Myocyte (in vitro differentiated cells): Measurements from ENCODE around the gene RBM4B. TPM values are rescaled to one million over a fixed set of nuclear protein-coding genes. Genes with fewer than 3 reads are reported as not detected.

Source experiments
- DNase-seq: peaks from one replicate; pipeline ENCODE4 v3.0.0-alpha.2; 2012; ENCODE audit warnings: low read depth
- total RNA-seq: library from RNA; depleted of rRNA; stranded (reverse); fragments of >200 nt; gene quantifications from 2 replicates; pipeline ENCODE4 v1.2.3, GENCODE V29; 2014

RBM4B gene
- total RNA-seq, 1 donor from 2014 or later = 21.2 TPM

DNA sequence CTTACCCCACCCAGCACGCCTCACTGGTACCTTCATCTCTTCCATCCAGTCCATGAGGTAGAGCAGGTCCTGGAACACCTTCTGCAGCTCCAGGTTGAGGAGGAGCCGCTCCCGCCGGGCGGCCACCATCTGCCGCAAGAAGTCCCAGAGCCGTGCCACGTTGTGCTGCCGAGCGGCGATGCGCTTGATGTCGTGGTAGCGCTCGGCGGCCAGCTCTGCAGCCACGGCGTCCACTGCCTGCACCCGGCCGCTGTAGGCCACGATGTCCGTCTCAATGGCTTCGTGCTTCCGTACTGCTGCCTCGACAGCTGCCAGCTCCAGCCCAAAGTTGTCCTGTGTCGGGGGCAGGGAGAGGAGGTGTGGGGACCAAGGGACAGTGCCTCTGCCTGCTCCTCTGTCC, 29.8 kb upstream of the RBM4B start:
- DNase-seq = no peak

DNA sequence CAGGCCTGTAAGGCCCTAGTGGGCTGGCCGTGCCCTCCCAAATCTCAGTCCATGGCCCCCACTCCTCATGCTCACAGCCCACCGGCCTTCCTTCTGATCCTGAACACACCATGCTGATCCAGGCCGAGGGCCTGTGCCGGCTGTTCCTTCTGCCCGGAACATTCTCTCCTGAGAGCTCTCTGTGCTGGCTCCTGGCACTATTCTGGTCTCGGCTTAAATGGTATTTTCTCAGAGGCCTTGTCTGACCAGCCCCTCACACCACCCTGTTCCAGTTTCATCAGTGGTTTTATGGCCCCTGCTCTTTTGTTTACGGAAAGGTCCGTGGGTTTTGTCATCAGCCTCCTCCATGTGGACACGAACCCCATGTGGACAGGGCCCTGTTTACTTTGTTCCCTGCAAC, 29.3 kb upstream of the RBM4B start:
- DNase-seq = no peak

DNA sequence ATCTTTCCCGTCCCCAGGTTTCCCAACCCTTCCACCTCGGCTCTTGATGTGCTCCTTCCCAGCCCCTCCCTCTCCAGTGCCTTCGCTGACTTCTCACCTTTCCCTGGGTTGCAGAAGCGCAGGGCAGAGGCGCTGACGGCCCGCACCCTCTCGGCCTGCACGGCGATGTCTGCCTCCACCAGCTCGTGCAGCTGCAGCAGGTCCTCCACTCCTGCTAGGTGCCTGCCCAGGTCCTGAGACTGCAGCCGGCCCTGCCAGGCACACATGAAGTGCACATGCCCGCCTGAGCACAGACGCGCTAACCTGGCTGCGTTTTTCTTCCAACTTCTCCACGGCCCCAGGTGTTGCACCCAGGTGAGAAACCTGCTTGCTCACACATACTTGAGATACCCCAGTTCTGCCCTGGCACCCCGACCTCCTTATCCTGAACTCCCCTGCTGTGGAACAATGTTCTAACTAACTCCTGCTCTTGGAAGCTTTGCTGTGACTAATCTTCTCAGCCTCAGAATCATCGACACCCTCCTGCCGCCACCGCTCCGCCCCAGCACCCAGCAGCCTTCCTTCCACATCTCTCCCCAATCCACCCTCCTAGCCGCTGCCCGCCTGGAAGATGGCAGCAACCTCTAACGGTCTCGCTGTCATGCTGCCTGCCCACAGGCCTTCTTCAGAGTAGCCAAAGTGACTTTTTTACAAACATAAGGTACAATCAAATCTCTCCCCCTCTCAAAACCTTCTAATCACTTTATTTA, 28.1 kb upstream of the RBM4B start:
- DNase-seq = no peak

DNA sequence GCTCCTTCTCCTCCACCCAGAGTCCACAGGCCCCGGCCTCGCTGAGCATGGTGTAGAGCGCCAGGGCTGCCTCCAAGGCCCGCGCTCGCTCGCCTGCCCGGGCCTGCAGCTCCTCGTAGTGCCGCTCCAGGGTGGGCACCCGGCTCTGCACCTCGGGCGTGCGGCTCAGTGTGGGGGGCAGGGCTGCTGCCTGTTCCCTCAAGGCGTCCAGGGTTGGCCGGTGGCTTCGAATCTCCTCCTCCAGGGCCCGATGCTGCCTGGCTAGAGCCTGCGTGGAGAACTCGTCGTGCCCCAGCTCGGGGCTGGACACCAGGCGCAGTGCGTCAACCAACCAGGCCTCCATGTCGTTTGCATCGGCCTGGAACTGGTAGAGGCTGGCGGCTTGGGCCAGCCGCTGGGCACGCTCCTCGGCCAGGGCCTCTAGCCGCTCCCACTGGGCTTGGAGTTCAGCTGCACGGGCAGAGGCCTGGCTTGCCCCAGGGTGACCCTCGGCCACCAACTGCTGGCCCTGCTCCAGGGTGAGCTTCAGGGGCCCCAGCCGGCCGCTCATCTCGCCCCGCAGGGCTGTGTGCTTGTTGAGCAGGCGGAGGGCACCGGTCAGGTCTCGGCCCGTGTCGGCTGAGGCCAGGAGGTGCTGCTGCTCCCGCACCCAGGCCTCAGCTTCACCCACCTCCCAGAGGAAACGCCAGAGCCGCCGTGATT, 27.1 kb upstream of the RBM4B start:
- no peak for DNase-seq

DNA sequence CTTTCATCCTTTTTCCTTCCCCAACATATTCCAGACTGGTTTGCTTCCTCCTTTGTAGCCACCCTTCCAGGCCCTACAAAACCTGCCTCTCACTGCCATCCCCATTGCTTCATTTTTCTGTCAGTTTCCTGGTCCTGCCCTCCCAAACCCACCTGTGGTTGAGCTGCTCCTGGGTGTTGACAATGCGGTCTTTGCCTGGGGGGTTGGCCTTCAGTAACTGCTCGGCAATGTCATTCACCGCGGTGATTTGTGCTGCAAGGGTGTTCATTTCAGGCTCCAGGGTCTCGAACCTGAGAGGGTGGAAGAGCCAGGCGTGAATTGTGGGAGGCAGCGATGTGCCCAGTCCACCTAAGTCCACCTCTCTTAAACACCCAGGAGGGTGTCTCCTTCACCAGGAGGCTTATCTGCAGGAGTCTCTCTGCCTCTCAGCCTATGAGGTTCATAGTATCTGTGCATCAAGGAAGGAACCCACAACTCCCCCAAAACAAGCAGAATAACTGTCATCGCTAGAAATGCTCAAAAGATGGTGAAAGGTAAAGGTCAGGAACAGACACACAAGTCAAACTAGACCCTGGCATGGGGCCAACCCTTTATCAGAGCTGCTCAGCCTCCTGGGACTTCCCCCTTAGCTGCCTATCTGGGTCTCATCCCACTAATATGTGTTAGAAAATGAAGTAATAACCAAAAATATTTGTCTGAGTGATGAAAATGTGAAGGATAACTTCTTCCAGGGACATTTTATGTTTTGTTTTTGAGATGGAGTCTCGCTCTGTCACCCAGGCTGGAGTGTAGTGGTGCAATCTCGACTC, 23.9 kb upstream of the RBM4B start:
- no peak for DNase-seq

DNA sequence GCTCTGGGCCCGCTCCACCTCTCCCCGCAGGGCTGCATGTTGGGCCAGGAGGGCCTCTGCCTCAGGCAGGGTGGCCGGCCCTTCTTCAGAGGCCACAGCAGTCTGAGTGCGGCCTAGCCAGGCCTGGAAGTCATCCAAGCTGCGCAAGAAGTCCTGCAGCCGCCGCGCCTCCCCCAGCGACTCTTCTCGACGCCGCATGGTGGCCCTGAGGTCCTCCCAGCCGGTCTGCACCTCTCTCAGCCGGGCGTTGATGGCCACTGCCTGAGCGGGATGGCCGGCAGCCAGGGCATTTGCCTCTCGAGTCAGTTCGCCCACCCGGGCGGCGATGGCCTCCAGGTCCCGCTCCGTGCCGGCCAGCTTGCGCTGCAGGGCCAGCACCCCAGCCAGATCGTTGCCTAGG, 23.1 kb upstream of the RBM4B start:
- no peak for DNase-seq

DNA sequence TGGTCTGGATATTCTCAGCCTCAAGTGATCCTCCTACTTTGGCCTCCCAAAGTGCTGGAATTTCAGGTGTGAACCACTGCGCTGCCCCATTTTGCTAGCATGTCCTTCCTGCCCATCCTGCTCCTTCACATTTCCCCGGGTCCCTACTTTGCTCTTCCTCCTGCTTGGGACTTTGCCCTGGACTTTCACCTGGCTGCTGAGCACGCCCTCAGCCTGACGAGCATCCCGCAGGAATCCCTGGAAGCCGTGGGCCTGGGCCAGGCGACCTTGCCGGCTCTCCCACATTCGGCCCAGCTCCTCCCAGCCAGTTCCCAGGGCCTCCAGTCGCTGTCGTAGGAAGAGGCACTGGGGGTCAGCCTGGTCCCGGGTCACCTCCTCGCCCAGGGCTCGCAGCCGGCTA, 22.6 kb upstream of the RBM4B start:
- DNase-seq = no peak

DNA sequence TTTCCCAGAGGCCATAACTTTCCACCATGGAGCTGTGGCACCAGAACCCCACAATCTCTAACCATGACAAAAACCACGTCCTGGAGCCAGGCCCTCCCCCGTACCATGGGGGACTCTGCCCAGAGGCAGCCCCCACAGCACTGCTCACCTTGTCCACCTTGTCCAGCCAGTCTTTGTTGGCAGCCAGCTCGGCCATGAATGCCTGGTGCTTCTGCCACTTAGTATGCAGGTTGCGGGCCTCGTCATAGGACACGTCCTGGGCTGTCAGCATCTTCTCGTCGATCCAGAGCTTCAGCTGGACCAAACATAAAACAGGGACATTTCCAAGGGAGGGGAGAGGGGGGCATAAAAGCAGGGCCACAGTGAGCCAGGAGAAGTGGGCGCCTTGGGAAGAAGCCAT, 20.8 kb upstream of the RBM4B start:
- no peak for DNase-seq

DNA sequence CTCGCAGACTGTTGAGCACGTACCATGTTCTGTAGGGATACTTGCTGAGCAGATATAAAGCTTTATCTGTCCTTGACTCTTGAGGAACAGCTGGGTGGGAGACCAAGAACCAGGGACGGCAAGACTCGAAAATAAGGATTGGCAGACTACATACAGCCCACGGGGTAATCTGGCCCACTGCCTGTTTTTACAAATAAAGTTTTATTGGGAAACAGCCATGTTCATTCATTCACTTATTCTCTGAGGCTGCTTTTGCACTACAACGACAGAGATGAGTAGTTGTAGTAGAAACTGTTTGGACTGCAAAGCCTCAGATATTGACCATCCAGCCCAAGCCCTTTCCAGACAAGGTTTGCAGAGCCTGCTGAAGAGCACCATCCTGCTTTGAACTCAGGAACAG, 20.3 kb upstream of the RBM4B start:
- DNase-seq = no peak

DNA sequence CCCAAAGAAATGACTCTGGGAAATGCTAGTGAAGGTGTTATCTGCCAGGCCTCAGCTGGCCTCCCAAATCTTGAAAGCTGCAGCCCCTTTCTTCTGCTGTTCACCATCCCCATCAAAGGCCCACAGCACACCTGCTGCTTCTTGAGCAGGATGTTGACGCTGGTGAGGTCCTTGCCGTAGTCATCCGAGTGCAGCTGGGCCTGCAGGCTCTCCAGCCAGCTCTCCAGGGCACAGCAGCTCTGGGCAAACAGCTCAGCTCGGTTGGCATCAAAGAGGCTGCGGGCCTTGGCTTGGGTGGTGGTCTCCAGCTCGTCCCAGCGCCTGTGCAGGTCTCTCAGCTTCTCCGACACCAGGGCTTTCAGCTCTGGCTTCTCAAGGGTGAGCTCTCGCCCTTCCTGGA, 18.5 kb upstream of the RBM4B start:
- no peak for DNase-seq

DNA sequence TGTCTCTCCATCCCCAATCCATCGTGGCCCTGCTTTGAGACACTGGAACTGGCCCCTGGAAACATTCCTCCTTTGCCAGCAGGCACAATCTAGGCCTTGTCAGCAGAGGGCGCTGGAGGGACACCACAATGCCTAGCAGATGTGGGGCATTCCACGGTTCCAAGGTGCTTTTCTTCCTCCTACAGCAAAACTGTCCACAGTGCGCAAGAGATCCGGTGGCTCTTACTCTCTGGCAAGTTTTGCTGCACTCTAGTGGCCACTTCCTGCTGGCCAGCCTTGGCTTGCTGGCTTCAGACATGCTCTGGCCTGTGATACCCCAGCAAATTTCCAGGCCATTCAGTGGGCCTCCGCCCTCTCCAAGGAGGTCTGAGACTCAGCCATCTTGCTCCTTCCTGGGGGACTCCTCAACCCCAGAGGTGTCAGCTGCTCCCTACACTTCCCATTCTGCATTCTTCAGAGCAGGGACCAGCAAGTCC, 17.1 kb upstream of the RBM4B start:
- peak; percentile 93 for DNase-seq

DNA sequence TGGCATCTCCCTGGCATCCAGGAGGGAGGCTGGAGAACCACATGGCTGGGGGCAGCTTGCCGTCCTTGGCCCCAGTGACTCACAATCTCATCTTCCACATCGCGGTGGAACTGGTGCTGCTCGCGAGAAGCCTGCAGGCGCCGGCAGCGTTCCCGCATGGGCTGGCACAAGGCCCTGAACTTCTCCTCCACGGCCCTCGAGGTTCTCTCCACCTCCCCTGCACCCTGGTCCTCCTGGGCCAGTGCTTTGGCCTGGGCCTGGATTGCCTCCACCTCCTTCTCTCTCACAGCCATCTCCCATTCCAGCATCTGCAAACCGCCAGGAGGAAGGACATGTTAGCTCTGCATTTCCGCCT, 16.3 kb upstream of the RBM4B start:
- no peak for DNase-seq

DNA sequence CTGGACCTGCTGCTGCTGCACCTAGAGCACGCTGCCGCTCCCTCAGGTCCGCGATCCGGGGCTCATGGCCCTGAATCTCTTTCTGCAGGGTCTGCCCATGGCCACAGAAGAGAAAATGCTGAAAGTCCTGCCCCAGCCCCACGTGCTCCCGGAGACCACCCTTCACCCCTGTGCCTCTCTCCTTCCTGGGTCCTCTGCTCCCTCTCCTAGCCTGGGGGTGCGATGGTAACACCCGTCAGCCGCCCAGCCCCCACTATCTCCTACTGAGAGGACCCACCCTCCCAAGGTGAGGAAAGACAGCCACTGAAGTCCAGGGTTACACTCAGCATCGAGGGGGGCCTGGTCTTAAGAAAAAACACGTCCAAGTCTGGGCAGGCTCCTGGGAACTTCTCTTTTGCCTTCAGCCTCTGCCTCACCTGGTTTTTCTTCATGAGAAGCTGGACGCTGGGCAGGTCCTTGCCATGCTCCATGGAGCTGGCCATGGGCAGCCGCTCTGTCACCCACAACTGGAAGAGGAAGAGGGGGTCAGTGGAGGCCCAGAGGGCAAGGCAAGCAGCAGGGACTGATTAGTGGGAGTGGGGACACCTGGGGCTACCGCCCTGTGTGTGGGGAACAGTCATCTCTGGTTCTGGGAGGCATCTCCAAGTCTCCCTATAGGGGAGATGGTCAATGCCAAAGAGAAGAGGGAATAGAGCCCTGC, 15.8 kb upstream of the RBM4B start:
- DNase-seq = no peak

DNA sequence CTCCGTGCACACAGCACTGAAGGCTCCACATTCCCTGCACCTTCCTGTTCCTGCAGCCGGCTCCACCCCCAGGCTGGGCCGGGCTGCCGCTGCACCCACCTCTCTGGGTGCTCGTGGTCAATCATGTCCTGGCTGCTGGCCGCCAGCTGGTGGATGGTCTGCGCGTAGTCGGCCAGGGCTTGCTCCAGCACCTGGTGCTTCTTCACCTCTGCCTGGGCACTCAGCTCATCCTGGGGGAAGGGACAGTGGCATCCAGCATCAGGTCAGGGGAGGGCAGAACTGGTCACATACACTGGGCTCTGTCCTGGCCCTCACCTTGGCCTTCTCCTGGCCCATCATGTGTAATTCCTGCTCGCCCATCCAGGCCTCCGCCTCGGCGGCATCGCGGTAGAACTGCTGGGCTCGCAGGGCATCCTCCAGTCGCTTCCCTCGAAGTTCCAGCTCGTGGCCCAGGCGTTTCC, 15.2 kb upstream of the RBM4B start:
- no peak for DNase-seq

DNA sequence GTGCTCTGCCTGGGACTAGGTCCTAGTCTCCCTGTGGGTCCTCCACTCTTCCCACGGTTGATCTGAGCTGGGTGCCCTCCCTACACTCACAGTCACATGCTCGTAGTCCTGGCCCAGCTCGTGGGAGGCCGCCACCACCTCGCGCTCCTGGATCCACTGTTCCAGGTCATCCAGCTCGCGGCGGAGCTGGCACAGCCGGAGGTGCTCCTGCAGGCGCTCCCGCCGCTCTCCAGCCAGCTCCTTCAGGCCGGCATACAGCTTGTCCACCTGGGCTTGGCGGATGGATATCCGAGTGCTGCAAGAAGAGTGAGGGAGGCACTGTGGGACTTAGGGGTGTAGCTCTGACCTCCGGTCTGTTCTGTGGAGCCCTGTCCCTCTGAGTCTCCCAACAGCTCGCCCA, 14.8 kb upstream of the RBM4B start:
- DNase-seq = no peak

DNA sequence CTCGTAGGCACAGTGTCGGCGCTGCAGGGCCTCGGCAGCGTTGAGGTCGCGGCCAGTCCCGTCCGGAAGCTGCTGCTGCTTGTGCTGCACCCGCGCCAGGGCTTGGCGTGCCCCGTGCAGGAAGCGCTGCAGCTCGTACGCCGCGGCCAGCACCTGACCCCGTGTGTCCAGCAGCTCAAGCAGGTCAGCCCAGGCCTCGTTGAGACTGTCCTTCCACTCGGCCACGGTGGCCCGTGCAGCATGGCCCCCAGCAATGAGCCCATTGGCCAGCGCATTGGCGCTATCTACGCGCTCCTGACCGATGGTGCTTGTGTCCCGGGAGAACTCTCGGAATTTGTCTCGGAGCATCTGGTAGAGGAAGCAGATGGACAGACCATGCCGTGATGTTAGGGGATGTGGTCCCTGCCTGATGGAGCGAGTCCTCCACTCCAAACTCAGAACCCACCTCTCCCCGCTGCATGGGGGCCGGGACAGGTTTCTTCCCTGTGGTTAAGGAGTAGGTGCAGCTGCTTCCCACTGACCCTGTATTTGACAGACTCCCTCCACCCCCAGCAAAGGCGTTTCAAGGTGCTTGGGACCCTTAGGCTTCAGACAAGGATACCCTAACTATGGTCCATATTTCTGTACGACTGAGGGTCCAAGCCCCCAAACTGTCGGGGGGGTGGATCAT, 13.8 kb upstream of the RBM4B start:
- no peak for DNase-seq

DNA sequence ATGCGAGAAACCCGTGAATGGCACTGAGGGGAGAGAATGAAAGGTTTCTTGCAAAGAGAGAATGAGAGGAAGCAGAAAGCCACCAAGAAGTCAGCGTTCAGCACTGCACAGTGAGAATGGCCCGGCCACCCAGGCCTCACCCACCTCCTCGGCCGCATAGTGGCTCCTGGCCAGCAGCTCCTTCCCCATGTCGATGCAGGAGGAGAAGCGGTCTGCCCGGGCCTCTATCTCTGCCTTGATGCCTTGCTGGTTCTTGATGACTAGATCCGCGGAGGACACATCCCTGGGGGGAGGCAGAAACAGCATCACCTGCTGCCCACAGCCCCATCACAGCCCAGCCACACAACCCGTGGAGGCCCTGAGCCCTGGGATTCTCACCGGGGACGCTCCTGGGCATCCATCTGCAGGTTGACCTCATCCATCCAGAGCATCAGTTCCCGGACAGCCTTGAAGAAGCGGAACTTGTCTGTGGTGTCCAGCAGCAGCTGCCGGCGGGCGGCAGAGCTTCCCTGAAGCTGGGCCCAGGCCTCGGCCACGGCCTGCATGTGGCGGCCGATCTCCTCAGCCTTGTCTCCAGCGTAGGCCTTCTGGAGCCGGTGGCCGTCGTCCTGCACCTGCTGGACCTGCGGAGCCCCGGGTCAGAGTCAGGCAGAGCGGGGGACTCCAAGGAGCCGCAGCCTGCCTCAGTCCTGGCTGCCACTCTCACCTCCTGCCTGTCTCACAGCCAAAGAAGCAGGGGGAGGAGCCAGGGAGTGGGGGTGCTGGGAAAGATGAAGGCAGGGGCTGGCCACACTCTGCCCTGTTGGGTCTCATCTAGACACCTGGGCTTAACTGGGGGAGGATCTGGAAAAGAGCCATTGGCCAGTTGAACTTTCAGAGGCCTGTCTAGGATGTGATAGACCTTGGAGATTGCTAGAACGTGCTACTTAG, 12.2 kb upstream of the RBM4B start:
- no peak for DNase-seq

DNA sequence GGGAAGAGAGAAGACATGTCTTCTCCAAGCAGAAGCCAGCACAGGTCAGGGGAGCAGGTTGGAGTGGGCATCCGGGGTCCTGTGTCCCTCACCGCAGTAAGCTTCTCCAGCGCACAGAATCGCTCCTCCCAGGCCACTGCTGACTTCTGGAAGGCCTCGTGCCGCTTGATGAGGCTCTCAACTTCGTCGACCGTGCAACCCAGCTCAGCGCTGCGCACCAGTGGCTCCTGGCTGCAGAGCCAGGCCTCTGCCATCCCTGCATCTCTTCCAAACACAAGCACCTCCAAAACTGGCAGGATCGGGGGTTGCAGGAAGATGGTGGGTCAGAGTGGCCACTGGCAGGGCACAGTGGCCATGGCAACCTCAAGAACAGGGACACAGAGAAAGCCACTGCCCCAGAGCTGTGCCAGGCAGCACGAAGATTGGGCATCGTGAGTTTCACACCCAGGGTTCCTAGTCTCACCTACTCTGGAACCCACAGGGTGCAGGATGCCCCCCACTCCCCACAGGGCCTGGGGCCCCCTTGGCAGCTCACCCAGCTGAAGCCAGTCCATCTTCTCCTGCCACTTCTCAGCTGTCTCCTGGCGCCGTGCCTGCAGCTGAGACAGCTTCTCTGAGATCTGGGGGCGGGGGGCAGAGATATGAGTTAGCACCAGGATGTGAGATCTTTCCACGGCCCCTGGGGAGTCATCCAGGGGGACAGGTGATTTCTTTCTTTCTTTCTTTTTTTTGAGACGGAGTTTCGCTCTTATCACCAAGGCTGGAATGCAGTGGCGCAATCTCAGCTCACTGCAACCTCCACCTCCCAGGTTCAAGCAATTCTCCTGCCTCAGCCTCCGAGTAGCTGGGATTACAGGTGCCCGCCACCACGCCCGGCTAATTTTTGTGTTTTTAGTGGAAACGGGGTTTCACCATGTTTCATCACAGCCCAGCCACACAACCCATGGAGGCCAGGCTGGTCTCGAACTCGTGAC, 11.2 kb upstream of the RBM4B start:
- peak; percentile 16 for DNase-seq
